ENCODE data around the gene MRPL18.
A peak's percentile ranks its signal among the peaks of the same experiment; 100 is the strongest.
"Not testable (repeated sequence)": the region's sequence is repeated elsewhere in the genome, so short reads cannot be mapped to it uniquely, and the experiment has no call there.

MRPL18 gene

DNA sequence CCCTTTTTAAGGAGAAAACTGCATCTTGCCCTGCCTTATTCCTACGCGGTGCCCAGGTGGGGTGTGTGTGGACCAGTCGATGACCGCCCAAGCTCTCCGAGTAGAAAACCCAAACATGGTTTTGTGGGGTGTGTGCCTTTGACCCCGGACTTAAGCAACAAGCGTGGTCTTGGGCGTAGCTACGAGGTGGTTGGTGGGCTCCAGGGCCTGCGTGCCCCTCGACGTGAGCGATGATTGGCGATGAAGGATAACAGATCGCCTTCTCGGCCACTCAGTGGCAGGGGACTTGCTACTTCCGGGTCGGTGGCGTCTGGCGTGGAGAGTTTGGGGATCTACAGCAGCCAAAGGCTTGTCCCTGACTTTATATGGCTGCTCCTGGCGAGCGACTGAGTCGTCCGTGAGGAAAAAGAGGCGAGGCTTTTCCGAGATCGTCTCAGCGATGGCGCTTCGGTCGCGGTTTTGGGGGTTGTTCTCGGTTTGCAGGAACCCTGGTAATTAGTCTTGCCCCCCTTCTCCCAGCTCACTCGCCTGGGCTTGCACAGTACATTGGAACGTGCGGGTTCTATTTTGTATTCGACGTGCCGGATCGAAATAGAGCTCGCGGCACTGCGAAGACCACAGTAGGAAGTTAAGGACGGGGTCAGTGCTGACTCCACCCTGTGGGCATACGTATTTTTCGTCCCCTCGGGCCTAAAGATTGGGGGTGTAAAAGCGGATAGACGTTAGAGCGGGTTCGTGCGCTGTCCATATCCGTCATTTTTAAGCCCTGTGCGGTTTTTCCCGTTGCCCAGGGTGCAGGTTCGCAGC lies at the start of gene MRPL18:
TSS of gene MRPL18 (plus strand) at position 319 of the 807 bp plus-strand sequence. CDS start at position 440, 121 bp downstream.
- TF ChIP-seq, protein P1, sequence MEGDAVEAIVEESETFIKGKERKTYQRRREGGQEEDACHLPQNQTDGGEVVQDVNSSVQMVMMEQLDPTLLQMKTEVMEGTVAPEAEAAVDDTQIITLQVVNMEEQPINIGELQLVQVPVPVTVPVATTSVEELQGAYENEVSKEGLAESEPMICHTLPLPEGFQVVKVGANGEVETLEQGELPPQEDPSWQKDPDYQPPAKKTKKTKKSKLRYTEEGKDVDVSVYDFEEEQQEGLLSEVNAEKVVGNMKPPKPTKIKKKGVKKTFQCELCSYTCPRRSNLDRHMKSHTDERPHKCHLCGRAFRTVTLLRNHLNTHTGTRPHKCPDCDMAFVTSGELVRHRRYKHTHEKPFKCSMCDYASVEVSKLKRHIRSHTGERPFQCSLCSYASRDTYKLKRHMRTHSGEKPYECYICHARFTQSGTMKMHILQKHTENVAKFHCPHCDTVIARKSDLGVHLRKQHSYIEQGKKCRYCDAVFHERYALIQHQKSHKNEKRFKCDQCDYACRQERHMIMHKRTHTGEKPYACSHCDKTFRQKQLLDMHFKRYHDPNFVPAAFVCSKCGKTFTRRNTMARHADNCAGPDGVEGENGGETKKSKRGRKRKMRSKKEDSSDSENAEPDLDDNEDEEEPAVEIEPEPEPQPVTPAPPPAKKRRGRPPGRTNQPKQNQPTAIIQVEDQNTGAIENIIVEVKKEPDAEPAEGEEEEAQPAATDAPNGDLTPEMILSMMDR (IDR thresholded peaks at IDR 0.05; ENCODE audit: control insufficient read depth, extremely low read depth, insufficient read depth) = no peak
- DNase-seq (ENCODE audit: low read depth) = peak; percentile 94
- H3K4me3 ChIP-seq (ENCODE audit: low read depth, low read length) = peak within 1 kb of the TSS; percentile 98

DNA sequence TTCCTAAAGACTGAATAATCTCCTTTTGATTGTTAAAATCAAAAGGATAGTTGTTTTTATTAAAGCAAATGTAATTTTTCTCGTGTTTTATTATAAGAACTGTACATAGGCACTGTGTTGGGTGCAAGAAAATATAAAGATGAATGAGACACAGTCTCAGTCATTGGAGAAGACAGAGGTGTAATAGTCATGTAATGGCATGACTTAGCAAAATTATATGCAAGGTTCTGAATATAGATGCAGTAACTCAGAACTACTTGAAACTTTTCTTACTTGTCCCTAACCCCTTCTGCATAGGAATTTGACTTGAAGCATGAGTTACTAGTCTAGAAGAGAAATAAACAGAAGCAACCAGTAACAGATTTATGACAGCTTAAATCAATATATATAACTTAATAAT lies 48.1 kb upstream of the MRPL18 start:
- H3K4me3 ChIP-seq (ENCODE audit: low read depth, low read length) = no peak overlapping the region
- no peak for DNase-seq (ENCODE audit: low read depth)
- TF ChIP-seq, protein P1 (IDR thresholded peaks at IDR 0.05; ENCODE audit: control insufficient read depth, extremely low read depth, insufficient read depth) = no peak

DNA sequence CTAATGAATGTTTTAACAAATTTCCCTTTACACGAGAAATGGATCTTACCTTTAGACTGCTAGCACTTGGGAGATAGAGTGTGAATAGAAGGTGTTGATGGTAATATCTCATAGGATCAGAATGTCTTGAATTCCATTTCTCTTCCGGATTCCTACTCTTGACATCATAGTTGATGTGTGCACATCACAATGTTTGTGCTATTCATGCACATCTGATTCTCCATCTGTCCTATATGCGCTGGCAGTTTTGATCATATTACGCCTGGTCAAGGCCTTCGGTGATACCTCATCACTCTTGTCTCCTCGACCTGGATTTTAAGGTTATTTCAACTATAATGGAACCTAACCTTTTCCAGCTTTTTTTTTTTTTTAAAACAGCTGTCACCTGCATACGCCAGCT lies 45.2 kb upstream of the MRPL18 start:
- DNase-seq (ENCODE audit: low read depth) = no peak
- no peak overlapping the region for H3K4me3 ChIP-seq (ENCODE audit: low read depth, low read length)
- TF ChIP-seq, protein P1 (IDR thresholded peaks at IDR 0.05; ENCODE audit: control insufficient read depth, extremely low read depth, insufficient read depth) = no peak

DNA sequence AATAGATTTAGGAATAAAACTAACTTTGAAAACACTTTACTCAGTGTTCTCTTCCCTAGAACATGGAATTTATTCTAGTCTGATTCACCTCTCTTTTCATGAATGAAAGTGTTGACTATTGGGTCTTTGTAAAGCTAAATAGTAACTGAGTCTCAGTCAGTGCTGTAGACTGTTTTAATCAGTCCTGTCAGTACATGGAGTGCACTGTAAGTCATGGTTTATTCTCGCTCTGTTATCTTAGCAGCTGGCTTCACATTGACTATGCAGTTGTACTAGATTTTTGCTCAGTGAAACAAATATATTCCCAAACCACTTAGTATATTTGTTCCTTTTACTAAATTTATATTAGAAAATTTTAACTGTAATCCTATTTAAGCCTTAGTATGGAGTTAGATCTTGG lies 43.5 kb upstream of the MRPL18 start:
- DNase-seq (ENCODE audit: low read depth) = no peak
- H3K4me3 ChIP-seq (ENCODE audit: low read depth, low read length) = no peak overlapping the region
- TF ChIP-seq, protein P1 (IDR thresholded peaks at IDR 0.05; ENCODE audit: control insufficient read depth, extremely low read depth, insufficient read depth) = no peak

DNA sequence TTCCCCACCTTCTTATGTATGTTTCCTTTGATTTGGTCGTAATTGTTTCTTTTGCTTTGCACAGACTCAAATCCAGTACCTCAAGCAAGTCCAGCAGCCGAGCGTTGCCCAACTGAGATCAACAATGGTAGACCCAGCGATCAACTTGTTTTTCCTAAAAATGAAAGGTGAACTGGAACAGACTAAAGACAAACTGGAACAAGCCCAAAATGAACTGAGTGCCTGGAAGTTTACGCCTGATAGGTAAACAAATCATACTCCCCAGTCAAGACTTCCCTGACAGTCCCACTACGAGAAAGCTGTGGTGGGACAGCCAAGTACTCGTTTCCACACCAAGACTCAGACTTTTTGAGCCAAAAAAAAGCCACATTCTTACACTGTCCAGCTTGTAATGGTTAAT lies 42.1 kb upstream of the MRPL18 start:
- H3K4me3 ChIP-seq (ENCODE audit: low read depth, low read length); DNase-seq (ENCODE audit: low read depth): not testable (repeated sequence)

DNA sequence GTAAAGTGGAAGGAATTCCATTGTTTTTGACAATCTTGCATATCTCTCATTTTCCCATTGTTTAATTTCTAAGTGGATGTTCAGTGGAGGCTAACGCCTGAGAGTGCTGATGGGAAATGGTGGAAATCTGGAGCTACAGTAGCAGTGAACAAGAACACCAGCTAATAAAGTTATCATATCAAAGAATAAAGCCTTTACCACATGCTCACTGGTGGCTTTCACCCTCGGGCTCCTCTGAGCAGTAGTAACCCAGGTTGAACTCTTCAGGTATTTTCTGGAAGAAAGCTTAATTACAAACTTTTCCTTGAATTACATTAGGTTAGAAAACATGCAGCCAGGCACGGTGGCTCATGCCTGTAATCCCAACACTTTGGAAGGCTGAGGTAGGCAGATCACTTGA lies 38.8 kb upstream of the MRPL18 start:
- TF ChIP-seq, protein P1 (IDR thresholded peaks at IDR 0.05; ENCODE audit: control insufficient read depth, extremely low read depth, insufficient read depth) = no peak
- no peak overlapping the region for H3K4me3 ChIP-seq (ENCODE audit: low read depth, low read length)
- no peak for DNase-seq (ENCODE audit: low read depth)

DNA sequence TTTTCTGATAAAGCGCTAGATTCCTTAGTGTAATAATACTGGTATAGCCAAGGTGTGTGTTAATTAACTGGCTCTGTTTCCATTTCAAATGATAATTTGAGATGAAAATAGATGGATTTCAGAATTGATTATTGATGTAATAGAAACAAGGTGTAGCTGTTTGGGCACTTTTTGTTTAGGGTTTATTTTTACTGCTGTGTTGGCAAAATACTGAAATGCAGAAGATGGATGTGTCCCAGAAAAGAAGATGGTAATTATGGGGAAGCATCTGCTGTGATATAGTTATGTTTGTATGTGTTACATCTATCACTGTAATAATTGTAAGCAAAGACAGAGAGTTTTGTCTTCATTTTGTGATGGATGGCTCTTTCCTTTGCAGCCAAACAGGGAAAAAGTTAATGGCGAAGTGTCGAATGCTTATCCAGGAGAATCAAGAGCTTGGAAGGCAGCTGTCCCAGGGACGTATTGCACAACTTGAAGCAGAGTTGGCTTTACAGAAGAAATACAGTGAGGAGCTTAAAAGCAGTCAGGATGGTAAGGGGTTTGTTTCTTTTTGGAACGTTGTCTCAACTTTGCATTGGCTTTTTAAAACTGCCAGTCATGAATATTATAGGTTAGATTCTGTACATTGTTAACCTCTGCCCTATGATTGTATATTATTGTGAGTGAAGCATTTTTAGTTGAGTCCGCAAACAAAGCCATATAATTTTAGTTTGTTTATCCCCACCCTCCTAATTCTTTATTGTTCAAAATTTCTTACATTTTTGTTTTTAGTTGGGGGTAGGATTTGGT lies 37.0 kb upstream of the MRPL18 start:
- no peak overlapping the region for H3K4me3 ChIP-seq (ENCODE audit: low read depth, low read length)
- TF ChIP-seq, protein P1 (IDR thresholded peaks at IDR 0.05; ENCODE audit: control insufficient read depth, extremely low read depth, insufficient read depth) = no peak
- DNase-seq (ENCODE audit: low read depth) = no peak

Measured in LNCaP clone FGC (cell line).